Measurements from ENCODE around the gene NLRP8. TPM values are rescaled to one million over a fixed set of nuclear protein-coding genes. Genes with fewer than 3 reads are reported as not detected.
"Not testable (repeated sequence)": the region's sequence is repeated elsewhere in the genome, so short reads cannot be mapped to it uniquely, and the experiment has no call there.

Gene NLRP8
- total and polyA plus RNA-seq, 9 donors, result 0.02 TPM; not detected in 8

DNA sequence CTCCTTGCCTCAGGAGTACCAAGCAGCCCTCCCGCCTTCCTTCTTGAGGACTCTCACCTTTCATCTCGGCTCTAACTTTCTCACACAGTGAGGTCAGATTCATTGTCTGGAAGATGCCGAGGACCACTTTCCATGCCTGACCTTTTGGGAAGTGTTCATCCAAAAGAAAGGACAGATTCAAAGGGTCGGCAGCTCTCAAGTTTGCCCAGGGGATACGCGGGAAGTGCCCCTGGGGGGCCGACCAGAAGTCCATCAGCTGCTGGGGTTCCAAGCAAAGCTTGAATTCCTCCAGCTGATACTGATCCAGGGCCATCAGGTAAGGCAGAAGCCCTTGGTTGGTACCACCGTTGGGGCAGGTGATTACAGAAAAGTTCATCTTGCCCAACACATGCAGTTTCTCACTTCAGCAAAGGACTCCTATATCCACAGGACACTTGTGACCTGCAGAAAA, 15.7 kb upstream of the NLRP8 start, which contains the start of gene NLRP13:
Gene NLRP13 (minus strand): TSS at position 401 of the 451 bp plus-strand sequence. CDS start 25 bp downstream, at position 376.
- Histone ChIP-seq H3K36me3 (no peaks in the 10 kb centered on the region), H3K27ac (no peak within 1 kb of the TSS), H3K27me3 (no peaks in the 10 kb centered on the region), H3K4me3 (no peak within 1 kb of the TSS), H3K9me3 (no peaks in the 10 kb centered on the region), H3K4me1 (ENCODE audit: insufficient read depth) (no peaks in the 10 kb centered on the region)
- DNase-seq, result no peak
- intact Hi-C loops (cut with DNase I), result no loop called here
- TF ChIP-seq, protein P1, sequence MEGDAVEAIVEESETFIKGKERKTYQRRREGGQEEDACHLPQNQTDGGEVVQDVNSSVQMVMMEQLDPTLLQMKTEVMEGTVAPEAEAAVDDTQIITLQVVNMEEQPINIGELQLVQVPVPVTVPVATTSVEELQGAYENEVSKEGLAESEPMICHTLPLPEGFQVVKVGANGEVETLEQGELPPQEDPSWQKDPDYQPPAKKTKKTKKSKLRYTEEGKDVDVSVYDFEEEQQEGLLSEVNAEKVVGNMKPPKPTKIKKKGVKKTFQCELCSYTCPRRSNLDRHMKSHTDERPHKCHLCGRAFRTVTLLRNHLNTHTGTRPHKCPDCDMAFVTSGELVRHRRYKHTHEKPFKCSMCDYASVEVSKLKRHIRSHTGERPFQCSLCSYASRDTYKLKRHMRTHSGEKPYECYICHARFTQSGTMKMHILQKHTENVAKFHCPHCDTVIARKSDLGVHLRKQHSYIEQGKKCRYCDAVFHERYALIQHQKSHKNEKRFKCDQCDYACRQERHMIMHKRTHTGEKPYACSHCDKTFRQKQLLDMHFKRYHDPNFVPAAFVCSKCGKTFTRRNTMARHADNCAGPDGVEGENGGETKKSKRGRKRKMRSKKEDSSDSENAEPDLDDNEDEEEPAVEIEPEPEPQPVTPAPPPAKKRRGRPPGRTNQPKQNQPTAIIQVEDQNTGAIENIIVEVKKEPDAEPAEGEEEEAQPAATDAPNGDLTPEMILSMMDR (IDR thresholded peaks at IDR 0.05), result no peak
- TF ChIP-seq EP300 (IDR thresholded peaks at IDR 0.05) (no peak), POLR2A (IDR thresholded peaks at IDR 0.05) (no peak)
- WGBS, 3 donors, result 71 to 86% (median 80%) methylated on average over 8 of the region's 8 CpGs

DNA sequence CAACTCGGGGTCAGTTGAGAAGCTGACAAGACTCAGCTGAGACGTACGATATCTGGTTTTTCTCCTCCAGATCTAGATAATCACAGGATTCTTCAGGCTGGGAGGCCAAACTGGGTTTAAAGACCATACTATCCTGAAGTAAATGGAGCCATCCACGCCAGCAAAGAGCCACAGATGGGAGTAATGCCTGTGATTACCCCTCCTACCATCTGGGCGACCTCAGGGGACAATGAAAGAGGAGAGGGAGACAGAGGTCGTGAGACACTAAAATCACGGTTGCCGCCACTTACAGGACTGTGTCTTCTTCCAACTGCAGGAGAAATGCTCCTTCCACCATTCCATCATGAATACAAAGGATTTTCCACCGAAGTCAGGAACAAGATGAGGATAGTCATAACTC, 12.4 kb upstream of the NLRP8 start:
- 64 to 76% (median 65%) methylated on average over 9 of the region's 9 CpGs for WGBS, 3 donors
- Histone ChIP-seq H3K36me3 (no peaks in the 10 kb centered on the region), H3K9me3 (no peaks in the 10 kb centered on the region), H3K27me3 (no peaks in the 10 kb centered on the region), H3K4me1 (ENCODE audit: insufficient read depth) (no peaks in the 10 kb centered on the region), H3K27ac (no peak overlapping the region), H3K4me3 (no peak overlapping the region)
- intact Hi-C loops (cut with DNase I), result no loop called here
- TF ChIP-seq EP300 (IDR thresholded peaks at IDR 0.05) (no peak), POLR2A (IDR thresholded peaks at IDR 0.05) (no peak)
- TF ChIP-seq, protein P1 (IDR thresholded peaks at IDR 0.05), result no peak
- DNase-seq, result no peak

DNA sequence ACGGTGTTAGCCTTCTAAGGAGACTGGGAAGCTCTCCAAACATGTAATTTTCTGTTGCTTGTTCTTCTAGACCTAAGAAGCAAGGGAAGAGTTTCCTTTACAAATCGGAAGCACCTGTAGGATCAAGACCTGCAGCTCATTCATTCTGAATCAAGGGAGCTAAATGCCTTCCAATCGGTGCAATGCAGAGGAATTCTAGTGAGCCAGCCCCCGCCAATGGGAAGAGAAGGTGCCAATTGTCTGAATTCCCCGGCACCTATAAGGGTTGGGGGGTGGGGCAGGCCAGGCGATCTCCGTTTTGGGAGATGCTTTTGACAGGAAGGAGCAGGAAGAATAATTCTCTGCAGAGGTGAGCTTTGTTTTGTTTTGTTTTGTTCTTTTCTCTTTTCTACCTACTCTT, 8.4 kb upstream of the NLRP8 start:
- intact Hi-C loops (cut with DNase I), result no loop called here
- no peak for DNase-seq
- Histone ChIP-seq H3K4me1 (ENCODE audit: insufficient read depth) (no peaks in the 10 kb centered on the region), H3K27me3 (no peaks in the 10 kb centered on the region), H3K9me3 (no peaks in the 10 kb centered on the region), H3K27ac (no peak overlapping the region), H3K4me3 (no peak overlapping the region), H3K36me3 (no peaks in the 10 kb centered on the region)
- TF ChIP-seq EP300 (IDR thresholded peaks at IDR 0.05), result no peak
- TF ChIP-seq POLR2A (IDR thresholded peaks at IDR 0.05), result no peak
- WGBS, 3 donors, result 64 to 69% (median 65%) methylated on average over 7 of the region's 7 CpGs

DNA sequence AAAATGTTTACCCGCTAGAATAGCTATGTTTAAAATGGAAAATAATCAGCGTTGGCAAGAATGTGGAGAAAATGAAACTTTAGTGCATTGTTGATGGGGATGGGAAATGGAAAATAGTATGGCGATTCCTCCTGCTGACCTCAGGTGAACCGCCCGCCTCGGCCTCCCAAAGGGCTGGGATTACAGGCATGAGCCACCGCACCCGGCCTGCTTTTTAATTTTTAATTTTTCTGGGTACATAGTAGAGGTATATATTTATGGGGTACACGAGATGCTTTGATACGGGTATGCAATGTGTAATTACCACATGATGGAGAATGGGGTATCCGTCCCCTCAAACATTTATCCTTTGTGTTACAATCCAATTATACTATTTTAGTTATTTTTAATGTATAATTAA, 7.3 kb upstream of the NLRP8 start:
- DNase-seq, result no peak
- Histone ChIP-seq H3K27ac (no peak overlapping the region), H3K9me3 (no peaks in the 10 kb centered on the region), H3K36me3 (no peaks in the 10 kb centered on the region), H3K27me3 (no peaks in the 10 kb centered on the region), H3K4me1 (ENCODE audit: insufficient read depth) (no peaks in the 10 kb centered on the region), H3K4me3 (no peak overlapping the region)
- TF ChIP-seq, protein P1 (IDR thresholded peaks at IDR 0.05), result no peak
- TF ChIP-seq EP300 (IDR thresholded peaks at IDR 0.05) (no peak), POLR2A (IDR thresholded peaks at IDR 0.05) (no peak)
- intact Hi-C loops (cut with DNase I), result no loop called here
- WGBS, 3 donors, result 85 to 88% (median 87%) methylated on average over 11 of the region's 11 CpGs

DNA sequence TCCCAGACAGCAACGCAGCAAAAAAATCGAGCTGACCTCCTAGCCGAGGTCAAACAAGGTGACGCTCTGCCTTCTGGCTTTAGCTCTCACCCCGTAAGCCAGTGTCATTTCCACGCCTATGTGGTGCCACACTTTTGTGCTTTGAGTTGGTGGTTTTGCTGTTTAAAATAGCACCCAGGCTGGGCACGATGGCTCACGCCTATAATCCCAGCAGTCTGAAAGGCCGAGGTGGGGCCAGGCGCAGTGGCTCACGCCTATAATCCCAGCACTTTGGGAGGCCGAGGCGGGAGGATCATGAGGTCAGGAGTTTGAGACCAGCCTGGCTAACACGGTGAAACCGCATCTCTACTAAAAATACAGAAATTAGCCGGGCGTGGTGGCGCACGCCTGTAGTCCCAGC, 2.9 kb downstream of the NLRP8 start:
- intact Hi-C loops (cut with DNase I); H3K27ac ChIP-seq; H3K4me1 ChIP-seq (ENCODE audit: insufficient read depth); H3K36me3 ChIP-seq; H3K9me3 ChIP-seq; H3K27me3 ChIP-seq; DNase-seq; H3K4me3 ChIP-seq: not testable (repeated sequence)
- 88 to 90% (median 89%) methylated on average over 19 of the region's 19 CpGs for WGBS, 3 donors
